Mesendoderm (in vitro differentiated cells): ENCODE results near the gene DNAJB12. TPM values are rescaled to one million over a fixed set of nuclear protein-coding genes. Genes with fewer than 3 reads are reported as not detected.

Experiments
- DNase-seq: peaks from one replicate; pipeline ENCODE4 v3.0.0; 2013
- H2AK5ac ChIP-seq: 2 replicates; pipeline ENCODE4 v1.6.1; 2013; ENCODE audit warnings: low read length, inconsistent platforms
- H2BK120ac ChIP-seq: 2 replicates; pipeline ENCODE4 v1.6.1; 2013; ENCODE audit warnings: low read depth, mild to moderate bottlenecking, low read length, moderate library complexity, mixed read lengths
- H2BK15ac ChIP-seq: replicated peaks from 2 replicates; pipeline ENCODE4 v1.6.1; 2013; ENCODE audit warnings: low read depth, mild to moderate bottlenecking, moderate library complexity
- H2BK5ac ChIP-seq: 2 replicates; pipeline ENCODE4 v1.6.1; 2013; ENCODE audit warnings: low read length, inconsistent platforms
- H3K18ac ChIP-seq: 2 replicates; pipeline ENCODE4 v1.6.1; 2013; ENCODE audit warnings: mild to moderate bottlenecking, low read length, mixed read lengths
- H3K23ac ChIP-seq: one replicate; pipeline ENCODE4 v1.6.1; 2013; ENCODE audit warnings: low read length
- H3K27ac ChIP-seq: 2 replicates; pipeline ENCODE4 v1.5.1; 2013; ENCODE audit warnings: low read depth, mild to moderate bottlenecking, inconsistent platforms, low read length, moderate library complexity
- H3K27me3 ChIP-seq: 2 replicates; pipeline ENCODE4 v1.6.1; 2013; ENCODE audit warnings: low read length, control low read depth, mild to moderate bottlenecking, inconsistent platforms; ENCODE audit not compliant: insufficient read depth, poor library complexity
- H3K36me3 ChIP-seq: 2 replicates; pipeline ENCODE4 v1.6.1; 2013; ENCODE audit warnings: low read length, inconsistent platforms; ENCODE audit not compliant: control insufficient read depth, insufficient read depth
- H3K4ac ChIP-seq: one replicate; pipeline ENCODE4 v1.6.1; 2013; ENCODE audit warnings: low read depth, mild to moderate bottlenecking, low read length, moderate library complexity
- H3K4me1 ChIP-seq: 2 replicates; pipeline ENCODE4 v1.6.1; 2013; ENCODE audit warnings: low read depth, low read length, inconsistent platforms; ENCODE audit not compliant: control insufficient read depth
- H3K4me2 ChIP-seq: 2 replicates; pipeline ENCODE4 v1.6.1; 2013; ENCODE audit warnings: low read length
- H3K4me3 ChIP-seq: 2 replicates; pipeline ENCODE4 v1.5.1; 2013; ENCODE audit warnings: mild to moderate bottlenecking, low read length
- H3K56ac ChIP-seq: one replicate; pipeline ENCODE4 v1.6.1; 2013; ENCODE audit warnings: low read length
- H3K79me1 ChIP-seq: 2 replicates; pipeline ENCODE4 v1.6.1; 2013; ENCODE audit warnings: low read length, inconsistent platforms
- H3K79me2 ChIP-seq: 2 replicates; pipeline ENCODE4 v1.6.1; 2013; ENCODE audit warnings: mild to moderate bottlenecking, low read length; ENCODE audit not compliant: control insufficient read depth, insufficient read depth
- H3K9ac ChIP-seq: 2 replicates; pipeline ENCODE4 v1.6.1; 2013; ENCODE audit warnings: low read length, inconsistent platforms
- H4K5ac ChIP-seq: one replicate; pipeline ENCODE4 v1.6.1; 2013; ENCODE audit warnings: low read length
- H4K8ac ChIP-seq: one replicate; pipeline ENCODE4 v1.6.1; 2013; ENCODE audit warnings: low read depth, mild to moderate bottlenecking, control low read depth, low read length, moderate library complexity
- WGBS: extraction: QIAGEN DNeasy Blood & Tissue Kit; methylation state at CpG from one replicate; pipeline ENCODE4 v1.1.7; 2013; ENCODE audit warnings: low lambda C conversion rate, missing lambda C conversion rate; ENCODE audit not compliant: insufficient coverage; ENCODE audit errors: extremely low coverage; 5-methylcytosine and 5-hydroxymethylcytosine counted together
- small RNA-seq: library from polyadenylated mRNA; stranded (forward); fragments of <200 nt; extraction: miRNeasy Mini kit (QIAGEN cat#:217004); gene quantifications from one replicate; pipeline ENCODE3, GENCODE V24; 2013; ENCODE audit not compliant: insufficient read depth

The DNAJB12 gene

DNA sequence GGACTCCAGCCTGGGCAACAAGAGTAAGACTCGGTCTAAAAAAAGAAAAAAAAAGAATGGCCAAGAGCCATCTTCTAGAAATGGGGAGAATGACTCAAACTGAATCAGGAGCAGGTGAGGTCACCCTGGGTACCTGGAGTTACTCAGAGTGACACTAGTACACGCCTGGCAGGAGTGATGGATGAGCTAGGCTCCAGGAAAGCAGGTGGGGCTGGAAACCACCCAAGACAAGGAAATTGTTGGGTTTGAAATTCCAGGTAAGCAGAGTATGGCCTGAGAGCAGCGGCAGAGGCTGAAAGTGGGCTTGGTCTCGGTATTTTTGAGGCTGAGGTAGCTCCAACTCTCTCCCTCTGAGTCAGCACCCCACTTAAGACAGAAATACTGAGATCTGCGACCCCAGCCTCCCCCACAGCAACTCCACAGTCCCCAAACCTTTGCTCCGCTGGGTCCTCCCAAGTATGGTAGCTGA lies 62.5 kb downstream of the DNAJB12 start:
- Histone ChIP-seq H2BK120ac (no peak overlapping the region), H3K9ac (no peak overlapping the region), H2BK15ac (no peak overlapping the region), H3K27ac (no peak overlapping the region), H2BK5ac (no peak overlapping the region), H4K5ac (no peak overlapping the region), H4K8ac (no peak overlapping the region), H3K4me3 (no peak overlapping the region), H3K79me1 (no peaks in the 10 kb centered on the region), H3K27me3 (no peaks in the 10 kb centered on the region), H3K56ac (no peak overlapping the region), H3K79me2 (no peaks in the 10 kb centered on the region), H3K36me3 (no peaks in the 10 kb centered on the region), H3K4ac (no peak overlapping the region), H3K18ac (no peak overlapping the region), H3K4me2 (no peak overlapping the region), H3K23ac (no peak overlapping the region), H2AK5ac (no peak overlapping the region), H3K4me1 (no peaks in the 10 kb centered on the region)
- no CpG with 5 or more reads among the region's 6 CpGs for WGBS
- DNase-seq = no peak

DNA sequence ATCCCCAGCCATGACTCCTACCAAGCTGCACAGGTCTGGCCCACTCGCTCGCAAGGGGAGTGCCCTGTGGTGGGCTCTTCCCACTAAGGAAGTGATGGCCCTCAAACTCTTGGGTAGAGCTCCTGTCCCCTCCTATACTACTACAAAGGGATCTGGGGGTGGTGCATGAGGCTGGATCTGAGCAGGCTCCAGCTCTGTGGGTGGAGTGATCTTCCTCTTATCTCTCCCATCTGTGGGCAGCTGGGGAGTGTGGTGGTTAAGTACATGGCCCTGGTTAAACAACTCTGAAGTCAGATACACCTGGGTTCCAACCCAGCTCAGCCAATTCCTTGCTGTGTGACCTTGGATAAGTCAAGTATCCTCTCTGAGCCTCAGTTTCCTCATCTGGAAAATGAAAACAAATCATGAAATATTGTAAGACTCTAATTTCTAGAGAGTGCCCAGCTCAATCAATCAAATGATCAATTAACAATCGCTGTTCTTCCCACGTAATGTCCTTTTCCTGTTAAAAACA lies 63.6 kb downstream of the DNAJB12 start:
- H4K8ac ChIP-seq = no peak overlapping the region
- no peak overlapping the region for H3K9ac ChIP-seq
- no peak overlapping the region for H3K56ac ChIP-seq
- H3K4me2 ChIP-seq = no peak overlapping the region
- no peak overlapping the region for H2BK120ac ChIP-seq
- H3K4me1 ChIP-seq = no peaks in the 10 kb centered on the region
- no CpG with 5 or more reads among the region's 4 CpGs for WGBS
- H3K27ac ChIP-seq = no peak overlapping the region
- H3K79me1 ChIP-seq = no peaks in the 10 kb centered on the region
- H3K4me3 ChIP-seq = no peak overlapping the region
- no peak overlapping the region for H2AK5ac ChIP-seq
- no peak overlapping the region for H2BK5ac ChIP-seq
- H3K23ac ChIP-seq = no peak overlapping the region
- no peaks in the 10 kb centered on the region for H3K36me3 ChIP-seq
- no peak overlapping the region for H3K18ac ChIP-seq
- no peak for DNase-seq
- H3K79me2 ChIP-seq = no peaks in the 10 kb centered on the region
- H3K4ac ChIP-seq = no peak overlapping the region
- H2BK15ac ChIP-seq = no peak overlapping the region
- no peak overlapping the region for H4K5ac ChIP-seq
- H3K27me3 ChIP-seq = no peaks in the 10 kb centered on the region

DNA sequence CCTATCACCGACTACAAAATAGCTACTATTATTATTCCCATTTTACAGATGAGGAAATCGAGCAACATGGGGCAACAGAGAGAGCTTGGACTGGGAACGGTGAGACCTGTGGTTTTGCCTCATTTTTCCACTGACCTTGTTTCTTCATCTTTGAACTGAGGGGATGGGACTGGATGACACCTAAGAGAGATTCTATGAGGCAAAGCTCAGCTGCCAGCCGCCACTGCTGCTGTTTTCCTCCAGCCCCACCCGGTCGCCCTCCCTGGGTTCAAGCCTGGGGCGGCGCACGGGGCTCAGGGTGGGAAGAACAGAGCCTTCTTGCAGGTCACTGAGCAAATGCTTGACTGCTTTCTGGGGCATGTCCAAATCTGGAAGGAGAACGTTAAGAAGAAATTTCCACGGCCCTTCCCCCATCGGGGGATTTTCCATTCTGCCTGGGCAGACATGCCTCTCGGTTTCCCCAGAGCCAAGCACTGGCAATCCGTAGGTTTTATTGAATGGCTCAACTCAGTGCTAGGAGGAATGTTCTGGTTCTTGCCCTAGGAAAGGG lies 68.7 kb downstream of the DNAJB12 start:
- Histone ChIP-seq H3K4me1 (no peaks in the 10 kb centered on the region), H3K79me2 (no peaks in the 10 kb centered on the region), H3K4me2 (no peak overlapping the region), H4K5ac (no peak overlapping the region), H3K18ac (no peak overlapping the region), H3K4ac (no peak overlapping the region), H3K4me3 (no peak overlapping the region), H2BK120ac (no peak overlapping the region), H2BK15ac (no peak overlapping the region), H4K8ac (no peak overlapping the region), H2AK5ac (no peak overlapping the region), H3K27me3 (no peaks in the 10 kb centered on the region), H3K23ac (no peak overlapping the region), H3K56ac (no peak overlapping the region), H3K36me3 (no peaks in the 10 kb centered on the region), H3K27ac (no peak overlapping the region), H2BK5ac (no peak overlapping the region), H3K9ac (no peak overlapping the region), H3K79me1 (no peaks in the 10 kb centered on the region)
- no peak for DNase-seq
- no CpG with 5 or more reads among the region's 14 CpGs for WGBS

DNA sequence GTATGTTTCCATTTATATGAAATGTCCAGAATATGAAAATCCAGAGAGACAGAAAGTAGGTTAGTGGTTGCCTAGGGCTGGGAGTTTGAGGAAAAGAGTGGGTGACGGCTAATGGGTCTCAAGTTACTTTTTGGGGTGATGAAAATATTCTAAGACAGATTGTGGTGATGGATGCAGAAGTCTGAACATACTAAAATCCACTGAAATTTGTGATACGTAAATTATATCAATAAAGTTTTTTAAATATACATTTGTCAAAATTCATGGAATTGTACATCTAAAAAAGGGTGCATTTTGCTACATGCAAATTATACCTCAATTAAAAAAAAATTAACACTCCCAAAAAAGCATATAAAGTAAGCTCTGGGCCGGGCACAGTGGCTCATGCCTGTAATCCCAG lies 71.6 kb downstream of the DNAJB12 start:
- DNase-seq = no peak
- Histone ChIP-seq H3K36me3 (no peaks in the 10 kb centered on the region), H3K9ac (no peak overlapping the region), H3K18ac (no peak overlapping the region), H3K27ac (no peak overlapping the region), H3K79me1 (no peaks in the 10 kb centered on the region), H3K23ac (no peak overlapping the region), H4K8ac (no peak overlapping the region), H2BK15ac (no peak overlapping the region), H3K4me1 (no peaks in the 10 kb centered on the region), H3K79me2 (no peaks in the 10 kb centered on the region), H2BK120ac (no peak overlapping the region), H3K56ac (no peak overlapping the region), H3K4me3 (no peak overlapping the region), H2AK5ac (no peak overlapping the region), H4K5ac (no peak overlapping the region), H3K4me2 (no peak overlapping the region), H2BK5ac (no peak overlapping the region), H3K27me3 (no peaks in the 10 kb centered on the region), H3K4ac (no peak overlapping the region)
- no CpG with 5 or more reads among the region's 3 CpGs for WGBS

Small RNA genes lying within 50 kb of the gene (small RNA-seq; reads per million reads assigned to genes)
- not detected for gene RNU6-805P
